Sigmoid colon (tissue), 4 donors: Measurements from ENCODE around the gene SRPK3.

ENCODE experiments used
- EP300 ChIP-seq, 4 donors: sonication (generic); formaldehyde crosslinking; IDR thresholded peaks; one replicate each; pipeline ENCODE4 v1.6.1; 2017; ENCODE audit warnings: antibody characterized with exemption in 4 of 4
- POLR2A ChIP-seq, 2 donors: fragments of 450-650 bp; IDR thresholded peaks; one replicate each; pipeline ENCODE4 v1.6.1; 2016; ENCODE audit warnings: antibody characterized with exemption in 2 of 2, mild to moderate bottlenecking in 2 of 2, moderate library complexity in 2 of 2
- POLR2AphosphoS5 ChIP-seq, 4 donors: sonication (generic); formaldehyde crosslinking; IDR thresholded peaks; one replicate each; pipeline ENCODE4 v1.6.1; 2017; ENCODE audit warnings: antibody characterized with exemption in 4 of 4
- TF ChIP-seq, protein P1 (sequence below), 4 experiments: fragments of 450-650 bp in 3 of 4; fragments of 200-600 bp in 1 of 4; IDR thresholded peaks; one replicate each; pipeline ENCODE4 v1.5.1; 2016 to 2019; ENCODE audit warnings: antibody characterized with exemption in 4 of 4, mild to moderate bottlenecking in 3 of 4, moderate library complexity in 2 of 4

DNA sequence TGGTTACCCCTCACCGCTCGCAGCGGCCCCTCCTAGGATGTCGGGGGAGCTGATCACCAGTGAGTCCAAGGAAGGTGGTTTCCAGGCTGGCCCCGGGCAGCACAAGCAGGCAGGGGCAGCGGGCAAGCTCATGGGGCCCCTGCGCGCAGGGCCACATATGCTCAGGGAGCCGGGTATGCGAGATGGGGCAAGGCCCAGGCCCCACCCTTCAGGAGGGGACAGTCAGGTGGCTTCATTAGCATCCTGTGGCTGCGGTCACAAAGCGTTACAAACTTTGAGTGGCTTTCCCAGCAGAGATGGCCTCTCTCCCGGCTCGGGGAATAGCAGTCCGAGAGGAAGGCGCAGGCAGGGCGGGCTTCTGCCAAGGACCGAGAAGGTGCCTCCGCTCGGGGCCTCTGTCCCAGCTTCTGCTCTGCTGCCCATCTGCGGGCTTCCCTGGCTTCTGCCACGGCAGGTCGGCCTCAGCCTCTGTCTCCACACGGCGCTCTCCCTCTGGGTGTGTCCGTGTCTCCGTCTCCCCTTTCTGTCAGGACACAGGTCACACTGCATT is 42.7 kb upstream of the SRPK3 start:
- TF ChIP-seq, protein P1, sequence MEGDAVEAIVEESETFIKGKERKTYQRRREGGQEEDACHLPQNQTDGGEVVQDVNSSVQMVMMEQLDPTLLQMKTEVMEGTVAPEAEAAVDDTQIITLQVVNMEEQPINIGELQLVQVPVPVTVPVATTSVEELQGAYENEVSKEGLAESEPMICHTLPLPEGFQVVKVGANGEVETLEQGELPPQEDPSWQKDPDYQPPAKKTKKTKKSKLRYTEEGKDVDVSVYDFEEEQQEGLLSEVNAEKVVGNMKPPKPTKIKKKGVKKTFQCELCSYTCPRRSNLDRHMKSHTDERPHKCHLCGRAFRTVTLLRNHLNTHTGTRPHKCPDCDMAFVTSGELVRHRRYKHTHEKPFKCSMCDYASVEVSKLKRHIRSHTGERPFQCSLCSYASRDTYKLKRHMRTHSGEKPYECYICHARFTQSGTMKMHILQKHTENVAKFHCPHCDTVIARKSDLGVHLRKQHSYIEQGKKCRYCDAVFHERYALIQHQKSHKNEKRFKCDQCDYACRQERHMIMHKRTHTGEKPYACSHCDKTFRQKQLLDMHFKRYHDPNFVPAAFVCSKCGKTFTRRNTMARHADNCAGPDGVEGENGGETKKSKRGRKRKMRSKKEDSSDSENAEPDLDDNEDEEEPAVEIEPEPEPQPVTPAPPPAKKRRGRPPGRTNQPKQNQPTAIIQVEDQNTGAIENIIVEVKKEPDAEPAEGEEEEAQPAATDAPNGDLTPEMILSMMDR (IDR thresholded peaks at IDR 0.05) = no peak
- no peak for TF ChIP-seq POLR2AphosphoS5 (IDR thresholded peaks at IDR 0.05)
- no peak for TF ChIP-seq POLR2A (IDR thresholded peaks at IDR 0.05)
- TF ChIP-seq EP300 (IDR thresholded peaks at IDR 0.05) = no peak
